Measurements from ENCODE around the gene CRCP.

DNA sequence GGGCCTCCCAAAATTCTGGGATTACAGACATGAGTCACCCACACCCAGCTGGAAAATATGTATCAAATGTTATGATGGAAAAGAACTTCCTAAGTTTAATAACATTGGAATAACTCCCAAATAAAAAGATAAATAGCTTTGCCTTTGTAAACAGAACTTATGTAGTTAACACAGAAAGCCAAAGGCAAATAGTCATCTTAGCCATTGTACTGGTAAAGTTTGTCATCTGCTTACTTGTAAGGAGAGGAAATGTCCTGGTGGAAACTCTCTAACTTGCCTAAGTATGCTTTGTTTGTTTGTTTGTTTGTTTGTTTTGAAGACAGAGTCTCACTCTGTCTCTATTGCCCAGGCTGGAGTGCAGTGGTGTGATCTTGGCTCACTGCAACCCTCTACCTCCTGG, 66.7 kb downstream of the CRCP start:
- TF ChIP-seq, protein P1, sequence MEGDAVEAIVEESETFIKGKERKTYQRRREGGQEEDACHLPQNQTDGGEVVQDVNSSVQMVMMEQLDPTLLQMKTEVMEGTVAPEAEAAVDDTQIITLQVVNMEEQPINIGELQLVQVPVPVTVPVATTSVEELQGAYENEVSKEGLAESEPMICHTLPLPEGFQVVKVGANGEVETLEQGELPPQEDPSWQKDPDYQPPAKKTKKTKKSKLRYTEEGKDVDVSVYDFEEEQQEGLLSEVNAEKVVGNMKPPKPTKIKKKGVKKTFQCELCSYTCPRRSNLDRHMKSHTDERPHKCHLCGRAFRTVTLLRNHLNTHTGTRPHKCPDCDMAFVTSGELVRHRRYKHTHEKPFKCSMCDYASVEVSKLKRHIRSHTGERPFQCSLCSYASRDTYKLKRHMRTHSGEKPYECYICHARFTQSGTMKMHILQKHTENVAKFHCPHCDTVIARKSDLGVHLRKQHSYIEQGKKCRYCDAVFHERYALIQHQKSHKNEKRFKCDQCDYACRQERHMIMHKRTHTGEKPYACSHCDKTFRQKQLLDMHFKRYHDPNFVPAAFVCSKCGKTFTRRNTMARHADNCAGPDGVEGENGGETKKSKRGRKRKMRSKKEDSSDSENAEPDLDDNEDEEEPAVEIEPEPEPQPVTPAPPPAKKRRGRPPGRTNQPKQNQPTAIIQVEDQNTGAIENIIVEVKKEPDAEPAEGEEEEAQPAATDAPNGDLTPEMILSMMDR (conservative IDR thresholded peaks at IDR 0.05 in 1 of 2, IDR thresholded peaks at IDR 0.05 in 1 of 2; ENCODE audit: extremely low read depth in 1 of 2, insufficient read depth in 1 of 2, low read depth in 1 of 2, low read length in 2 of 2), result no peak
- TF ChIP-seq EZH2 (IDR thresholded peaks at IDR 0.05; ENCODE audit: borderline replicate concordance, low read length), result no peak
